Measurements from ENCODE around the gene STN1. TPM values are rescaled to one million over a fixed set of nuclear protein-coding genes. Genes with fewer than 3 reads are reported as not detected.

The STN1 gene
- total and polyA plus RNA-seq, 2 of the 4 experiments (the other 2 are of a cell fraction) = 17.8 to 32.3 TPM

DNA sequence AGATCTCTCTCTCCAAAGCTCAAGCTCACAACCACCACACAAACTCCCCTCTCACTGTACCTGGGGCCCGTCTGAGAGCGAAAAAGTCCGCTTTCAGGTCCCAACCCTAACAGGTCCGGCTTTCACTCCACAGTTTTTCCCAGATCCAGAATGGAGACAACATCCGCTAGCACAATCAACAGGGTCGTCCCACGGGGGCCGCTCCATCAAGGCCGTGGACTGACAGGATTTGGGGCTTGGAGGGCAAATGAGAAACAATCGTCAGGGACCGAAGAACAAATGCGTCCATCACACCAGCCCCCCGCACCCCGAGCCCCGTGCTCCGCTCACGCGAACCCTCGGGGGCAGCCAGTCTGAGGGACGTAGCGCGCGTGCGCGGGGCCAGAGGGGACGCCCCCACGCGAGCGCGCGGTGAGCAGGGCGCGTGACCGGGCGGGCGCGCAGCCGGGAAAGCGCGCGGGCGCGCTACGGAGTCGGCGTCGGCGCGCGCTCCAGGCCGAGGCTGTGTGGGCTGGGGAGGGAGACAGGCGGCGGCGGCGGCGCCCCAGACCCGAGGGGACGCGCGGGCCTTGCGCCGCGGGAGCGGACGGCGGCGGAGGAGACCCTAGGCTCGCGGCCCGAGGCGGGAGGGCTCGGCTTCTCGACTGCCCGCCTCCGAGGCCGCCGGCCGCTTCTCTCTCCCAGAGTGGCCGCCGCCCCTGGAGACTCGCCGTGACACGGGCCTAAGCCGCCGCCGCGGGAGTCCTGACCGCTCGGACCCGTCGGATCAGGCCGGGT lies 48.9 kb upstream of the STN1 start, which contains the start of gene SLK (continued):
- TF ChIP-seq MAZ (IDR thresholded peaks at IDR 0.05; ENCODE audit: borderline replicate concordance, low read depth, low read length) = peak; percentile 76; the same call in 1 of the 2 replicates
- TF ChIP-seq RAD21 (IDR thresholded peaks at IDR 0.05; ENCODE audit: low read length) = no peak
- peak; percentile 42; the same call in 1 of the 2 replicates for TF ChIP-seq POLR2A (IDR thresholded peaks at IDR 0.05; ENCODE audit: low read depth, low read length)

DNA sequence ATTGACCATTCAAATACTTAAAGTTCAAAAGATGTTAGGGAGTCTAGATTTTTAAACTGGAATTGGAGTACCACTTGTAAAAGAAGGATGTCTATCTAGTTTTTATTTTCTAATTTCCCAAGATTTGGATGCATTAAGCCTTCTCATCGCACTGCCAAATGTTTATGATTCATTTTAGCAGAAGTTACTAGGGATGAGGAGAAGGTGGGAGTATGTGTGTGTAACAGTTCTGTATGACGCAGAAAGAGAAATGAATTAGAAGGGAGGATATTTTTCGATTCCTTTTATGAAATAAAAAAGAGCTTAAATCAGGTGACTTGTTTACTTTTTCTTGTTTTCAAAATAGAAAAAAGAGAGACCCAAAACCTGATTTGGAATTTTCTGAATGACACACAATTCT lies 42.1 kb upstream of the STN1 start:
- H3K27me3 ChIP-seq (ENCODE audit: control insufficient read depth, insufficient read depth, low read length) = peaks cover 9% of the 10 kb centered on the region
- DNase-seq (no peak), ATAC-seq (ENCODE audit: low read depth) (no peak)
- no peak overlapping the region for H2AFZ ChIP-seq (replicated peaks; ENCODE audit: low read length, poor library complexity)
- no peaks in the 10 kb centered on the region for H4K20me1 ChIP-seq (ENCODE audit: insufficient read depth, low read length)
- POLR2A ChIA-PET (ENCODE audit: unreplicated experiment) = no interaction called here
- no peak overlapping the region for H2BK5ac ChIP-seq (ENCODE audit: low read depth, low read length, poor library complexity, severe bottlenecking)
- H3K4me2 ChIP-seq (ENCODE audit: low read depth, low read length) = no peak overlapping the region
- no peak overlapping the region for H2AK5ac ChIP-seq (ENCODE audit: low read depth, low read length)
- no peaks in the 10 kb centered on the region for H3K9me1 ChIP-seq (ENCODE audit: insufficient read depth, low read length)
- no peaks in the 10 kb centered on the region for H3K36me3 ChIP-seq (ENCODE audit: control insufficient read depth, insufficient read depth, low read length)
- in situ Hi-C loops (cut with MboI; ENCODE audit: low sequenced_read_pairs) = no loop called here
- no TSS peak for BruUV-seq (replicated peaks)
- TF ChIP-seq NFE2L2 (IDR thresholded peaks at IDR 0.05; ENCODE audit: low read depth, low read length) (no peak), RAD21 (IDR thresholded peaks at IDR 0.05; ENCODE audit: low read length) (no peak), BHLHE40 (IDR thresholded peaks at IDR 0.05; ENCODE audit: low read depth, low read length) (no peak), SMC3 (IDR thresholded peaks at IDR 0.05; ENCODE audit: low read depth, low read length) (no peak), CHD1 (IDR thresholded peaks at IDR 0.05; ENCODE audit: low read depth, low read length) (no peak)
- no peak overlapping the region for H3K14ac ChIP-seq (replicated peaks; ENCODE audit: low read depth, low read length)
- no peak overlapping the region for H3K23ac ChIP-seq (ENCODE audit: low read depth, low read length)
- H3K79me1 ChIP-seq (ENCODE audit: low read depth in 1 of 2, low read length in 2 of 2) = no peaks in the 10 kb centered on the region
- intact Hi-C loops (cut with micrococcal nuclease) = no loop called here
- H4K91ac ChIP-seq (ENCODE audit: insufficient read depth, low read depth, low read length) = no peak overlapping the region
- no peaks in the 10 kb centered on the region for H3K4me1 ChIP-seq (ENCODE audit: control insufficient read depth, insufficient read depth, low read length)
- H2BK15ac ChIP-seq (ENCODE audit: low read depth, low read length) = no peak overlapping the region
- no peaks in the 10 kb centered on the region for H3K9me3 ChIP-seq (ENCODE audit: control insufficient read depth, insufficient read depth, low read length)
- H2BK20ac ChIP-seq (ENCODE audit: low read depth, low read length) = no peak overlapping the region
- H2BK120ac ChIP-seq (ENCODE audit: low read depth, low read length) = no peak overlapping the region
- no peak overlapping the region for H3K4ac ChIP-seq (ENCODE audit: low read depth, low read length)
- no peak overlapping the region for H3K4me3 ChIP-seq (ENCODE audit: insufficient read depth, low read depth, low read length)
- CTCF ChIA-PET = no interaction called here
- no peak overlapping the region for H3K27ac ChIP-seq (ENCODE audit: insufficient read depth, low read length)
- dilution Hi-C loops (cut with HindIII; ENCODE audit: low sequenced_read_pairs, unreplicated experiment) = no loop called here
- H3K9ac ChIP-seq (ENCODE audit: low read depth, low read length) = no peak overlapping the region
- no peak overlapping the region for H2AK9ac ChIP-seq (replicated peaks; ENCODE audit: low read depth, low read length, poor library complexity)
- H3K18ac ChIP-seq (ENCODE audit: low read depth, low read length) = no peak overlapping the region
- H4K8ac ChIP-seq (ENCODE audit: low read depth in 2 of 2, low read length in 2 of 2) = no peak overlapping the region
- H4K5ac ChIP-seq (ENCODE audit: low read depth, low read length) = no peak overlapping the region
- H3K56ac ChIP-seq (ENCODE audit: extremely low read depth, insufficient read depth, low read length) = no peak overlapping the region
- WGBS, 2 experiments (ENCODE audit: extremely low coverage in 2 of 2, insufficient read length in 1 of 2) = no CpG with 5 or more reads among the region's 3 CpGs

All from IMR-90 (cell line).